CD4-positive, CD25-positive, alpha-beta regulatory T cell (primary cell): ENCODE measurements around the gene RPL4. TPM values are rescaled to one million over a fixed set of nuclear protein-coding genes. Genes with fewer than 3 reads are reported as not detected.
A peak's percentile ranks its signal among the peaks of the same experiment; 100 is the strongest.

Experiments
- ATAC-seq, 2 donors: fragments of 150-1000 bp; cut with Tn5 transposase; one replicate each; pipeline ENCODE4 v1.10.0; 2021; ENCODE audit warnings: low read depth in 2 of 2, moderate number of reproducible peaks in 2 of 2, moderate library complexity in 1 of 2
- DNase-seq, 3 donors: peaks; one replicate each; pipeline versions ENCODE4 v3.0.0 to v3.0.0-alpha.2; 2012 to 2022; ENCODE audit warnings: mixed read lengths in 1 of 3
- H3K27ac ChIP-seq: one replicate; pipeline ENCODE4 v1.7.0; 2013; ENCODE audit warnings: mild to moderate bottlenecking, low read length; ENCODE audit not compliant: insufficient read depth, poor library complexity, severe bottlenecking
- H3K27me3 ChIP-seq: one replicate; pipeline ENCODE4 v1.7.0; 2013; ENCODE audit warnings: low read length; ENCODE audit not compliant: control insufficient read depth, insufficient read depth
- H3K36me3 ChIP-seq: one replicate; pipeline ENCODE4 v1.7.0; 2013; ENCODE audit warnings: mild to moderate bottlenecking, low read length, moderate library complexity; ENCODE audit not compliant: control insufficient read depth, insufficient read depth
- H3K4me1 ChIP-seq: 2 replicates; pipeline ENCODE4 v1.7.0; 2013; ENCODE audit warnings: mild to moderate bottlenecking, low read length; ENCODE audit not compliant: insufficient read depth, control insufficient read depth, poor library complexity, severe bottlenecking
- H3K4me3 ChIP-seq: one replicate; pipeline ENCODE4 v1.7.0; 2013; ENCODE audit warnings: low read depth, mild to moderate bottlenecking, low read length, moderate library complexity
- H3K9me3 ChIP-seq, 2 experiments: 1 replicate in 1 of 2; 2 replicates in 1 of 2; pipeline ENCODE4 v1.7.0; 2013; ENCODE audit warnings: low read length in 2 of 2, mild to moderate bottlenecking in 1 of 2, moderate library complexity in 1 of 2; ENCODE audit not compliant: control insufficient read depth in 2 of 2
- H3K27ac Mint-ChIP-seq, 3 donors: one replicate each; pipeline ENCODE4 v1.8.0; 2020 to 2022; ENCODE audit warnings: mild to moderate bottlenecking in 3 of 3, mixed read lengths in 3 of 3, moderate library complexity in 2 of 3
- H3K27me3 Mint-ChIP-seq: one replicate; pipeline ENCODE4 v1.8.0; 2022; ENCODE audit warnings: mild to moderate bottlenecking, mixed read lengths
- H3K36me3 Mint-ChIP-seq: one replicate; pipeline ENCODE4 v1.8.0; 2020; ENCODE audit warnings: mixed read lengths
- H3K4me1 Mint-ChIP-seq, 4 donors: one replicate each; pipeline ENCODE4 v1.8.0; 2020 to 2022; ENCODE audit warnings: mixed read lengths in 4 of 4, mild to moderate bottlenecking in 1 of 4
- H3K4me3 Mint-ChIP-seq, 4 donors: one replicate each; pipeline ENCODE4 v1.8.0; 2020 to 2022; ENCODE audit warnings: mild to moderate bottlenecking in 4 of 4, mixed read lengths in 4 of 4, moderate library complexity in 3 of 4
- H3K9me3 Mint-ChIP-seq, 7 donors: one replicate each; pipeline ENCODE4 v1.8.0; 2020 to 2022; ENCODE audit warnings: mixed read lengths in 7 of 7, mild to moderate bottlenecking in 3 of 7, moderate library complexity in 2 of 7
- polyA plus RNA-seq, 4 donors: library from polyadenylated mRNA; unstranded; fragments of 300-500 nt; fragmentation: Illumina TruSeq; gene quantifications; one replicate each; pipeline ENCODE4 v1.2.3, GENCODE V29; 2021
- total RNA-seq: library from RNA; stranded (reverse); gene quantifications from one replicate; pipeline ENCODE4 v1.2.3, GENCODE V29; 2022

Gene RPL4
- total and polyA plus RNA-seq, 5 donors from 2014 or later, result 831 to 2,089 (median 1,298) TPM

DNA sequence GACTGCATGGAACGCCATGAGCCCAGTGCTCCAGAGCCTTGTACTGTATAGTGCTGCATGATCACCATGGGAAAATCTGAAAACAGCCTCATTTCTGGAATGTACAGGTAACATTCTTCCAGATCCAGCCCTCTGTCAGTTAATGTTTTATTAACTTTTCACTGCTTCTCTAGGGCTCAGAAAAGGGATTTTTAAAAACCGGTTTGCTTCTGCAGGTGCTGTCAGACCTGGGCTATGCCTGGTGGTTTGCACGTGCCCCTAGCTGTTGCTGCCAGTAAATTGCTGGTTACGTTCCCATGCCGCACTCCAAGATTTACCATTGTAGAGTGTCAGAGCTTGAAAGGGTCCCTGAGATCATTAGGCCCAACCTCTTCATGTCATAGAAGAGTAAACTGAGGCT, 16.1 kb downstream of the RPL4 start:
- Histone ChIP-seq H3K4me3 (no peak overlapping the region), H3K36me3 (peaks cover 83% of the 10 kb centered on the region), H3K4me1 (no peaks in the 10 kb centered on the region), H3K9me3 (no peaks in the 10 kb centered on the region), H3K27ac (no peak overlapping the region), H3K27me3 (no peaks in the 10 kb centered on the region)
- Mint-ChIP-seq H3K9me3 (no peaks in the 10 kb centered on the region), H3K27me3 (no peaks in the 10 kb centered on the region), H3K4me1 (peaks cover 0 to 11% (median 4%) of the 10 kb centered on the region in 4 donors), H3K4me3 (no peak overlapping the region), H3K36me3 (peaks cover 37% of the 10 kb centered on the region), H3K27ac (peak overlapping the region in 2 of 3 donors; percentile 38 to 58)
- ATAC-seq, result no peak
- no peak for DNase-seq

DNA sequence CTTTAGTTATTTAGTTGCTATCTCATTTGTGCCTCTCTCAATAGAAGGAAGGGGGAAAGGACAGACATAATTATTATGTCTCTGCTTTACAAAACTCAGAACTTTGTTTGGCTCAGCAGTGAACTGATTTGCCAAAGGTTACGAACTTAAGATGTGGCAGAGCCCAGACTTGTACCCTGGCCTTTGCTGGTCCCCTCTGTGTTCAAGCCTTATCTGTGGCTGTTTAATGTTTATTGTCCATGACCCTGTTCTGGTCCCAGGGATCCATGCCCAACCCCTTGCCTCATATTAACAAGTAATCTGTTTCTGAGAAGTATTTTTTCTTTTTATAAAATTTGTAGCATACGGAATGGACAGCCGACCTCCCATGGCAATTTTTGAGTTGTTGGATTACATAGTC, 17.8 kb downstream of the RPL4 start:
- no peak for ATAC-seq
- Histone ChIP-seq H3K36me3 (peaks cover 77% of the 10 kb centered on the region), H3K4me1 (no peaks in the 10 kb centered on the region), H3K27ac (no peak overlapping the region), H3K27me3 (no peaks in the 10 kb centered on the region), H3K4me3 (no peak overlapping the region), H3K9me3 (no peaks in the 10 kb centered on the region)
- H3K27ac Mint-ChIP-seq, result peak overlapping the region in 1 of 3 donors; percentile 26
- H3K36me3 Mint-ChIP-seq, result peaks cover 43% of the 10 kb centered on the region
- no peaks in the 10 kb centered on the region for H3K9me3 Mint-ChIP-seq
- DNase-seq, result no peak
- H3K4me1 Mint-ChIP-seq, result peaks cover 0 to 11% (median 6%) of the 10 kb centered on the region in 4 donors
- no peak overlapping the region for H3K4me3 Mint-ChIP-seq
- no peaks in the 10 kb centered on the region for H3K27me3 Mint-ChIP-seq

DNA sequence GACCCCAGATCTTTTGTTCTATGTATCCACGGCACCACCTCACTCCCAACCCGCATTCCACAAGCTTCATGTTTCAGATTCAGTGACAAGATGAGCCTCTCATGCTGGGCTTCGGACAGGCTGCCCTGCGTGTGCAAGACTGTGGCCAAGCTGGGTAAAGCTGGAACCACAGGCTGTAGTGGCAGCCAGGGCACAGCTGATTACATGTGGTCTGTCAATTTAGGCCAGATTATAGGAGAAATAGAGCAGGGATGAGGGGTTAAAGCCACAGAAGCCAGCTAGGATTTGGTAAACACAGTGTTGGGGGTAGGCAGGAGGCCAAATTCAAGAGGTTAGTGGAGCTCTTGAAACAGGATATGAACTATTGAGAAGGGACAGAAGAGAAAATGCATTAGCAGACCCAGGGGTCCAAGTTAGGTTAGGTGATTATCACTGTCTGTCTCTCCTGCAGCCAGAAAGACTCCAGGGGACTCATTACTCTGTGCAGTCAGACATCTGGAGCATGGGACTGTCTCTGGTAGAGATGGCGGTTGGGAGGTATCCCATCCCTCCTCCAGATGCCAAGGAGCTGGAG, 20.0 kb downstream of the RPL4 start:
- no peak for ATAC-seq
- Histone ChIP-seq H3K4me1 (no peaks in the 10 kb centered on the region), H3K27ac (no peak overlapping the region), H3K36me3 (peaks cover 68% of the 10 kb centered on the region), H3K27me3 (no peaks in the 10 kb centered on the region), H3K9me3 (no peaks in the 10 kb centered on the region), H3K4me3 (no peak overlapping the region)
- Mint-ChIP-seq H3K9me3 (no peaks in the 10 kb centered on the region), H3K36me3 (peaks cover 43% of the 10 kb centered on the region), H3K27ac (peak overlapping the region in 2 of 3 donors; percentile 42 to 74), H3K4me1 (peaks cover 0 to 8% (median 6%) of the 10 kb centered on the region in 4 donors), H3K27me3 (no peaks in the 10 kb centered on the region), H3K4me3 (no peak overlapping the region)
- DNase-seq, result no peak

DNA sequence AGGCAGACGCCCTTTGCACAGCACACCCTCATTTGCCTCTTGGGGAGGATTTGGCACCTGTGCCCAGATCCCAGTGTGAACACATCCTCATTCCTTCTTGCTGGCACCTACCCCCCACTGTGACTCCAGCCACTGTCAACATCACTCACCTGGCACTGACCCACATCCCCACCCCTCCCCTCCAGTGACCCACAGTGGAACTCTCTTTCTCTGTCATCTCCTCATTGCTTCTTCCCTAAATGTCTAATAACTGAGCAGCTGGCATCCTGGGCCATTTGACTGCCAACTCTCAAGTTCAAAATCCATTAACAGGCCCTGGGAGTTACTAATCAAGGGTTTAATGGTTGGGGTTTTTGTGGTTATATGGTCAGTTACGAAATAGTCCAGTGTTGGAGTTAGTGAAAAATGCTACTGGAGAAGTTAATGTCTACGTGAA, 21.5 kb downstream of the RPL4 start:
- no peak overlapping the region for H3K27ac ChIP-seq
- no peak overlapping the region for H3K4me3 ChIP-seq
- Mint-ChIP-seq H3K4me3 (no peak overlapping the region), H3K9me3 (no peaks in the 10 kb centered on the region), H3K27me3 (no peaks in the 10 kb centered on the region), H3K27ac (peak overlapping the region in 1 of 3 donors; percentile 79), H3K4me1 (peaks cover 0 to 14% (median 6%) of the 10 kb centered on the region in 4 donors), H3K36me3 (peaks cover 45% of the 10 kb centered on the region)
- no peaks in the 10 kb centered on the region for H3K4me1 ChIP-seq
- ATAC-seq, result no peak
- peaks cover 54% of the 10 kb centered on the region for H3K36me3 ChIP-seq
- H3K27me3 ChIP-seq, result no peaks in the 10 kb centered on the region
- no peak for DNase-seq
- H3K9me3 ChIP-seq, result no peaks in the 10 kb centered on the region

DNA sequence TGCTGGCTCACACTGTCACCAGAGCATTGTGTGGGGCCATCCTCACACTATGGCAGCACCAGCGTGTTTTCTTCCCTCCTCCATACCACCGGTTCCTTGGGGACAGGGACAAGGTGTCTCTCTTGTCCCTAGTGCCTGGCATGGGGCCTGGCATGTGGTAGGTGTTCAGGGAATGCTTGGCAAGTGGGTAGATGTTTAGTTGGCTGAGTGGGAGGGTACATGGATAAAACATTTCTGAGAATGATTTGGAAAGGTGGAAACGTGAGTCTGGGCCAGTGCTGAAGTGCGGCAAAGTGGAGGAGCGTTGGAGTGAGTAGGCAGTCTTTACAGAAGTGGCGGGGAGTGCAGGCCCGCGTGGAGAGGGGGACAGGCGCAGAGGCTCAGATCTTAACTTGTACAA, 22.1 kb downstream of the RPL4 start:
- peak overlapping the region in 2 of 3 donors; percentile 33 to 79 for H3K27ac Mint-ChIP-seq
- no peaks in the 10 kb centered on the region for H3K9me3 Mint-ChIP-seq
- no peaks in the 10 kb centered on the region for H3K27me3 Mint-ChIP-seq
- H3K36me3 Mint-ChIP-seq, result peaks cover 39% of the 10 kb centered on the region
- H3K27me3 ChIP-seq, result no peaks in the 10 kb centered on the region
- H3K4me3 Mint-ChIP-seq, result no peak overlapping the region
- no peak overlapping the region for H3K27ac ChIP-seq
- H3K4me3 ChIP-seq, result no peak overlapping the region
- no peaks in the 10 kb centered on the region for H3K4me1 ChIP-seq
- H3K36me3 ChIP-seq, result peaks cover 48% of the 10 kb centered on the region
- ATAC-seq (no peak), DNase-seq (no peak)
- H3K9me3 ChIP-seq, result no peaks in the 10 kb centered on the region
- peaks cover 0 to 14% (median 6%) of the 10 kb centered on the region in 4 donors for H3K4me1 Mint-ChIP-seq

DNA sequence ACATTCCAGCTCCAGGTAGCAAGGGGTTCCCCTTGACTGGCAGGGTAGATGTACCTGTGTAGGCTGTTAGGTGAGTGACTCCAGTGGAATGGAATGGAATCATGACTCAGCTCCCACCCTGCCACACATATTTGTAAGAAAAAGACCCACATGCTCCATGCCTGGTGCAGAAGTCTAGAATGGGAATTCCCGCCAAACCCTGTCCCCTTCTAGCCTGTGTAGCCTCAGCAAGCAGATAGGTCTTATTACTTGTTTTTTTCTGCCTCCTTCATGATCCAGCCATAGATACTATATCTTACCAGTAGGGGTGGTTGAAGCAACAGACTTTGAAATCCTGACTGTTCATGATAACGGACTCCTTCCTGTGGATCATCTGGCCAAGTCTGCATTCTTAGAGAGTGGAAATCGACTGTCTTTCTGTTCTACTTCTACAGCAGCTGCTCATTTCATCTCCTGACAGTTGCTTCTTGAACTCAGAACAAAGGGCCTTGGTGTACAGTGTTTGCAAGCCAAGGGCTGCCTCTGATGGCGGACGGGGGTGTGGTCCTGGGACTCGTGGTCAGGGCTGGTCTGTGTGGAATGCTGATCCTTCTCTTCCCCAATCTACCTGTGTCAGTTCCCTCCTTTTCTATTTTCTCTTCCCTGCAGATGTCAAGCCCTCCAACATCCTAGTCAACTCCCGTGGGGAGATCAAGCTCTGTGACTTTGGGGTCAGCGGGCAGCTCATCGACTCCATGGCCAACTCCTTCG, 23.4 kb downstream of the RPL4 start:
- Mint-ChIP-seq H3K27ac (peak overlapping the region in 2 of 3 donors; percentile 33 to 62), H3K36me3 (peaks cover 38% of the 10 kb centered on the region), H3K4me3 (no peak overlapping the region), H3K9me3 (no peaks in the 10 kb centered on the region), H3K4me1 (peaks cover 2 to 17% (median 10%) of the 10 kb centered on the region in 4 donors), H3K27me3 (no peaks in the 10 kb centered on the region)
- no peak for DNase-seq
- Histone ChIP-seq H3K36me3 (peaks cover 37% of the 10 kb centered on the region), H3K27me3 (no peaks in the 10 kb centered on the region), H3K9me3 (no peaks in the 10 kb centered on the region), H3K27ac (no peak overlapping the region), H3K4me1 (no peaks in the 10 kb centered on the region), H3K4me3 (no peak overlapping the region)
- ATAC-seq, result no peak

DNA sequence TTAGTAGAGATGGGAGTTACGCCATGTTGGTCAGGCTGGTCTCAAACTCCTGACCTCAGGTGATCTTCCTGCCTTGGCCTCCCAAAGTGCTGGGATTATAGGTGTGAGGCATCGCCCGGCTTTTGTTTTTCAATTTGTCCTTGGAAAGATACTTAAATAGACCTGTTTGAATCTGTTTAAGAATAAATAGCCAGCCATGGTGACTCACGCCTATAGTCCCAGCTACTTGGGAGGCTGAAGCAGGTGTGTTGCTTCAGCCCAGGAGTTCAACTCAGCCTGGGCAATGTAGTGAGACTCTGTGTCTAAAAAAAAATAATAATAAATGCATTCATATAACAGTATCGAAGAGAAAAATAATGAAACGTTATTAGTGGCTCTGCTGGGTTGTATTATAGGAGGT, 24.4 kb downstream of the RPL4 start:
- DNase-seq (no peak), ATAC-seq (no peak)

More for the DNA sequence above, 24.4 kb downstream of the RPL4 start:
- no peaks in the 10 kb centered on the region for H3K27me3 ChIP-seq
- H3K9me3 Mint-ChIP-seq, result no peaks in the 10 kb centered on the region
- peaks cover 31% of the 10 kb centered on the region for H3K36me3 ChIP-seq
- peak overlapping the region; percentile 12 to 63 (median 25) for H3K27ac Mint-ChIP-seq
- no peak overlapping the region for H3K4me3 ChIP-seq
- H3K4me3 Mint-ChIP-seq, result no peak overlapping the region
- no peaks in the 10 kb centered on the region for H3K27me3 Mint-ChIP-seq
- H3K4me1 ChIP-seq, result no peaks in the 10 kb centered on the region
- H3K27ac ChIP-seq, result no peak overlapping the region
- H3K36me3 Mint-ChIP-seq, result peaks cover 42% of the 10 kb centered on the region
- H3K9me3 ChIP-seq, result no peaks in the 10 kb centered on the region
- peaks cover 4 to 24% (median 14%) of the 10 kb centered on the region in 4 donors for H3K4me1 Mint-ChIP-seq
